H9 (cell line): ENCODE data around the gene SMTN. TPM values are rescaled to one million over a fixed set of nuclear protein-coding genes. Genes with fewer than 3 reads are reported as not detected.

Experiments used
- DNase-seq: peaks from one replicate; pipeline ENCODE4 v3.0.0-alpha.2; 2017
- H2AFZ ChIP-seq: one replicate; pipeline ENCODE4 v1.6.1; 2013; ENCODE audit warnings: mild to moderate bottlenecking, low read length, control low read depth, moderate library complexity
- H2AK5ac ChIP-seq: 2 replicates; pipeline ENCODE4 v1.6.1; 2013; ENCODE audit warnings: low read length, control low read depth, mixed read lengths; ENCODE audit not compliant: insufficient read length
- H2BK120ac ChIP-seq: one replicate; pipeline ENCODE4 v1.6.1; 2013; ENCODE audit warnings: low read depth, mild to moderate bottlenecking, low read length, control low read depth, inconsistent platforms; ENCODE audit not compliant: poor library complexity, severe bottlenecking
- H2BK12ac ChIP-seq: 2 replicates; pipeline ENCODE4 v1.6.1; 2013; ENCODE audit warnings: low read length, control low read depth, mixed read lengths, low read depth; ENCODE audit not compliant: insufficient read length
- H2BK15ac ChIP-seq: 2 replicates; pipeline ENCODE4 v1.6.1; 2013; ENCODE audit warnings: low read depth, low read length, control low read depth
- H2BK20ac ChIP-seq: one replicate; pipeline ENCODE4 v1.6.1; 2013; ENCODE audit warnings: low read depth, mild to moderate bottlenecking, low read length, control low read depth, inconsistent platforms; ENCODE audit not compliant: poor library complexity, severe bottlenecking
- H2BK5ac ChIP-seq: 2 replicates; pipeline ENCODE4 v1.6.1; 2013; ENCODE audit warnings: low read length, control low read depth, mixed read lengths; ENCODE audit not compliant: insufficient read length
- H3K14ac ChIP-seq: 2 replicates; pipeline ENCODE4 v1.6.1; 2013; ENCODE audit warnings: low read length, control low read depth; ENCODE audit not compliant: insufficient read depth
- H3K18ac ChIP-seq: 2 replicates; pipeline ENCODE4 v1.6.1; 2013; ENCODE audit warnings: low read depth, mild to moderate bottlenecking, mixed read lengths, low read length, control low read depth; ENCODE audit not compliant: insufficient read length
- H3K23ac ChIP-seq: 2 replicates; pipeline ENCODE4 v1.6.1; 2013; ENCODE audit warnings: low read length, control low read depth, mixed read lengths, low read depth; ENCODE audit not compliant: insufficient read length
- H3K23me2 ChIP-seq: 2 replicates; pipeline ENCODE4 v1.6.1; 2013; ENCODE audit warnings: low read depth, mild to moderate bottlenecking, mixed read lengths, low read length, control low read depth; ENCODE audit not compliant: insufficient read length, poor library complexity, severe bottlenecking
- H3K27ac ChIP-seq: 2 replicates; pipeline ENCODE4 v1.5.1; 2013; ENCODE audit warnings: low read length, control low read depth, mixed read lengths, low read depth; ENCODE audit not compliant: insufficient read length
- H3K27me3 ChIP-seq: 2 replicates; pipeline ENCODE4 v1.6.1; 2013; ENCODE audit warnings: low read length, control low read depth, inconsistent platforms; ENCODE audit not compliant: insufficient read depth
- H3K4ac ChIP-seq: 2 replicates; pipeline ENCODE4 v1.6.1; 2013; ENCODE audit warnings: low read depth, mild to moderate bottlenecking, control low read depth, inconsistent platforms, low read length, moderate library complexity
- H3K4me1 ChIP-seq: 2 replicates; pipeline ENCODE4 v1.6.1; 2013; ENCODE audit warnings: low read length, control low read depth, inconsistent platforms; ENCODE audit not compliant: insufficient read depth
- H3K4me2 ChIP-seq: 2 replicates; pipeline ENCODE4 v1.6.1; 2013; ENCODE audit warnings: low read length, control low read depth, mixed read lengths; ENCODE audit not compliant: insufficient read length, insufficient read depth
- H3K56ac ChIP-seq: 2 replicates; pipeline ENCODE4 v1.6.1; 2013; ENCODE audit warnings: low read depth, mild to moderate bottlenecking, mixed read lengths, low read length, control low read depth; ENCODE audit not compliant: insufficient read length
- H3K79me1 ChIP-seq: 2 replicates; pipeline ENCODE4 v1.6.1; 2013; ENCODE audit warnings: low read depth, mild to moderate bottlenecking, moderate library complexity, low read length, control low read depth, inconsistent platforms; ENCODE audit not compliant: insufficient read depth, poor library complexity, severe bottlenecking
- H3K79me2 ChIP-seq: 2 replicates; pipeline ENCODE4 v1.6.1; 2013; ENCODE audit warnings: low read length, control low read depth, inconsistent platforms; ENCODE audit not compliant: insufficient read depth
- H3K9ac ChIP-seq: 2 replicates; pipeline ENCODE4 v1.6.1; 2013; ENCODE audit warnings: low read length, control low read depth, mixed read lengths; ENCODE audit not compliant: insufficient read length; ENCODE audit errors: extremely low read depth
- H3K9me3 ChIP-seq: one replicate; pipeline ENCODE4 v1.6.1; 2013; ENCODE audit warnings: low read depth, low read length, inconsistent platforms; ENCODE audit not compliant: control insufficient read depth
- H3T11ph ChIP-seq: one replicate; pipeline ENCODE4 v1.6.1; 2013; ENCODE audit warnings: mild to moderate bottlenecking, low read length, control low read depth, inconsistent platforms
- H4K20me1 ChIP-seq: one replicate; pipeline ENCODE4 v1.6.1; 2013; ENCODE audit not compliant: control insufficient read depth, insufficient read length, insufficient read depth
- H4K5ac ChIP-seq: 2 replicates; pipeline ENCODE4 v1.6.1; 2013; ENCODE audit warnings: low read depth, mild to moderate bottlenecking, mixed read lengths, low read length, control low read depth; ENCODE audit not compliant: insufficient read length
- H4K8ac ChIP-seq: replicated peaks from 2 replicates; pipeline ENCODE4 v1.6.1; 2013; ENCODE audit warnings: low read length, control low read depth, mixed read lengths, low read depth; ENCODE audit not compliant: insufficient read length
- H4K91ac ChIP-seq: 2 replicates; pipeline ENCODE4 v1.6.1; 2013; ENCODE audit warnings: low read depth, mild to moderate bottlenecking, moderate library complexity, mixed read lengths, low read length, control low read depth; ENCODE audit not compliant: insufficient read length
- H3K27ac Mint-ChIP-seq, 3 experiments: 2 replicates in 2 of 3; 3 replicates in 1 of 3; pipeline ENCODE4 v1.8.0; 2020 to 2021; ENCODE audit warnings: mixed read lengths in 3 of 3, mild to moderate bottlenecking in 1 of 3, moderate library complexity in 1 of 3
- H3K27me3 Mint-ChIP-seq: 2 replicates; pipeline ENCODE4 v1.8.0; 2021; ENCODE audit warnings: low read depth, mild to moderate bottlenecking, moderate library complexity, mixed read lengths
- H3K36me3 Mint-ChIP-seq, 3 experiments: 2 replicates in 2 of 3; 3 replicates in 1 of 3; pipeline ENCODE4 v1.8.0; 2020 to 2021; ENCODE audit warnings: low read depth in 3 of 3, mixed read lengths in 3 of 3; ENCODE audit not compliant: insufficient read depth in 1 of 3
- H3K4me1 Mint-ChIP-seq, 2 experiments: 2 replicates each; pipeline ENCODE4 v1.8.0; 2020; ENCODE audit warnings: mixed read lengths in 2 of 2
- H3K4me3 Mint-ChIP-seq, 2 experiments: 2 replicates in 1 of 2; 3 replicates in 1 of 2; pipeline ENCODE4 v1.8.0; 2020 to 2021; ENCODE audit warnings: mild to moderate bottlenecking in 2 of 2, mixed read lengths in 2 of 2, moderate library complexity in 1 of 2
- H3K9me3 Mint-ChIP-seq, 2 experiments: 2 replicates in 1 of 2; 3 replicates in 1 of 2; pipeline ENCODE4 v1.8.0; 2020; ENCODE audit warnings: mild to moderate bottlenecking in 2 of 2, mixed read lengths in 2 of 2, moderate library complexity in 1 of 2
- WGBS: extraction: QIAGEN DNeasy Blood & Tissue Kit; methylation state at CpG from one replicate; pipeline ENCODE4 v1.1.7; 2013; ENCODE audit warnings: missing lambda C conversion rate, low lambda C conversion rate, mixed read lengths; ENCODE audit not compliant: insufficient read length; ENCODE audit errors: extremely low coverage; 5-methylcytosine and 5-hydroxymethylcytosine counted together
- total RNA-seq: library from RNA; stranded (reverse); gene quantifications from 2 replicates; pipeline ENCODE4 v1.2.1, GENCODE V29; 2021
- TF ChIP-seq, protein P1 (sequence below): fragments of 200-600 bp; sonication (generic); conservative IDR thresholded peaks from 3 replicates; pipeline ENCODE4 v1.8.0; 2021; ENCODE audit warnings: antibody characterized with exemption, mild to moderate bottlenecking

Gene SMTN
- total RNA-seq, 1 experiment from 2014 or later: 23.4 TPM

DNA sequence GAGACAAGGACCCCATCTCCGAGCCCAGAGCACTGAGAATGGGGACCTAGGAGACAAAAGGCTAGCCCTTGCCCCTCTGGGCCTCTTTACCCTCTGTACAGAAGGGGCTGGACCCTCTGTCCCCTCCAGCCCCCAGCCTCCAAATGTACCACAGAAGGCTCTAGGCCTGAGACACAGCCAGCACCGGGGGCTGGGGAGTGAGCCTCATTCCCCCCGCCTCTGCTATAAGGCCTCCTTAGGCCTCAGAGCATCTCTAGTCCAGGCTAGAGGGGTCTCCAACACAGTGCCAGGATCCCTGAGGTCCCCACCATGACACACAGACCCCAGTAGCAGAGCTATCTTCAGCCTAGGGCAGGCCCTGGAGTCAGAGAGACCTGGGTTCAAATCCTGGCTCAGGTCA, 4.8 kb downstream of the SMTN start:
- Mint-ChIP-seq H3K27me3 (peaks cover 5% of the 10 kb centered on the region), H3K36me3 (peaks cover 0 to 2% (median 2%) of the 10 kb centered on the region in 3 experiments; a peak in 4 of 7 replicates), H3K9me3 (no peaks in the 10 kb centered on the region), H3K4me3 (peak overlapping the region; percentile 72 to 80; a peak in 3 of 5 replicates), H3K4me1 (peaks cover 27 to 41% of the 10 kb centered on the region in 2 experiments), H3K27ac (no peak overlapping the region)
- H4K20me1 ChIP-seq: no peaks in the 10 kb centered on the region
- no peaks in the 10 kb centered on the region for H3K4me1 ChIP-seq
- H3K79me2 ChIP-seq: no peaks in the 10 kb centered on the region; the same call in 1 of the 2 replicates
- TF ChIP-seq, protein P1, sequence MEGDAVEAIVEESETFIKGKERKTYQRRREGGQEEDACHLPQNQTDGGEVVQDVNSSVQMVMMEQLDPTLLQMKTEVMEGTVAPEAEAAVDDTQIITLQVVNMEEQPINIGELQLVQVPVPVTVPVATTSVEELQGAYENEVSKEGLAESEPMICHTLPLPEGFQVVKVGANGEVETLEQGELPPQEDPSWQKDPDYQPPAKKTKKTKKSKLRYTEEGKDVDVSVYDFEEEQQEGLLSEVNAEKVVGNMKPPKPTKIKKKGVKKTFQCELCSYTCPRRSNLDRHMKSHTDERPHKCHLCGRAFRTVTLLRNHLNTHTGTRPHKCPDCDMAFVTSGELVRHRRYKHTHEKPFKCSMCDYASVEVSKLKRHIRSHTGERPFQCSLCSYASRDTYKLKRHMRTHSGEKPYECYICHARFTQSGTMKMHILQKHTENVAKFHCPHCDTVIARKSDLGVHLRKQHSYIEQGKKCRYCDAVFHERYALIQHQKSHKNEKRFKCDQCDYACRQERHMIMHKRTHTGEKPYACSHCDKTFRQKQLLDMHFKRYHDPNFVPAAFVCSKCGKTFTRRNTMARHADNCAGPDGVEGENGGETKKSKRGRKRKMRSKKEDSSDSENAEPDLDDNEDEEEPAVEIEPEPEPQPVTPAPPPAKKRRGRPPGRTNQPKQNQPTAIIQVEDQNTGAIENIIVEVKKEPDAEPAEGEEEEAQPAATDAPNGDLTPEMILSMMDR: no peak
- H4K5ac ChIP-seq: no peak overlapping the region
- H3K18ac ChIP-seq: no peak overlapping the region
- H2BK15ac ChIP-seq: no peak overlapping the region
- H2BK5ac ChIP-seq: no peak overlapping the region
- no CpG with 5 or more reads among the region's 3 CpGs for WGBS
- H4K8ac ChIP-seq: no peak overlapping the region
- no peak overlapping the region for H3K27ac ChIP-seq
- no peak overlapping the region for H2BK12ac ChIP-seq
- H3K23me2 ChIP-seq: peaks cover 7% of the 10 kb centered on the region
- no peak overlapping the region for H2BK120ac ChIP-seq
- no peaks in the 10 kb centered on the region for H3K79me1 ChIP-seq
- H3K4me2 ChIP-seq: no peak overlapping the region
- H3K4ac ChIP-seq: no peak overlapping the region
- no peak overlapping the region for H3K14ac ChIP-seq
- no peak overlapping the region for H3K9ac ChIP-seq
- no peak overlapping the region for H2AK5ac ChIP-seq
- no peak overlapping the region for H3T11ph ChIP-seq
- H3K9me3 ChIP-seq: no peaks in the 10 kb centered on the region
- H2AFZ ChIP-seq: no peak overlapping the region
- DNase-seq: no peak
- H2BK20ac ChIP-seq: no peak overlapping the region
- no peak overlapping the region for H3K23ac ChIP-seq
- no peaks in the 10 kb centered on the region for H3K27me3 ChIP-seq
- H3K56ac ChIP-seq: no peak overlapping the region
- no peak overlapping the region for H4K91ac ChIP-seq
